ENCODE measurements around the gene ALDH1A1. TPM values are rescaled to one million over a fixed set of nuclear protein-coding genes. Genes with fewer than 3 reads are reported as not detected.

Gene ALDH1A1
- total RNA-seq, 4 donors from 2014 or later, result 86.4 to 247 (median 156) TPM

DNA sequence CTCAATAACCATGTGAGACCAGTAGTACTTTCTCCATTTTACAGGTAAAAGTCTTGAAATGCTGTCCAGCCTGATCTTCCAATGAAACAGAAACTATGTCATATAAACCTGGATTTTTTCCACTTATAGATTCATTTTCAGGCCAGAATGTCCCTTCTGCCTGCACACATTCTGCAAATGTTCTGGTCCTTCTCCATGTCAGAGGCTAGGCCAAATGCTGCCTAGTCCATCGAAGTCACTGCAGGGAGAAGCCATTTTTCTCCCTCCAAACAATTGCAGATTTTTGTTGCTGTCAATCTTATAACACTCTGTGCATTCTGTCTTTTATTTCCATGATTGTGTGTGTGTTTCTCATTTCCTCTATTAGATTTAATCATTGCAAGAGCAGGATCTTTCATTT is 59.4 kb downstream of the ALDH1A1 start:
- TF ChIP-seq POLR2A (IDR thresholded peaks at IDR 0.05), result no peak
- TF ChIP-seq, protein P1, sequence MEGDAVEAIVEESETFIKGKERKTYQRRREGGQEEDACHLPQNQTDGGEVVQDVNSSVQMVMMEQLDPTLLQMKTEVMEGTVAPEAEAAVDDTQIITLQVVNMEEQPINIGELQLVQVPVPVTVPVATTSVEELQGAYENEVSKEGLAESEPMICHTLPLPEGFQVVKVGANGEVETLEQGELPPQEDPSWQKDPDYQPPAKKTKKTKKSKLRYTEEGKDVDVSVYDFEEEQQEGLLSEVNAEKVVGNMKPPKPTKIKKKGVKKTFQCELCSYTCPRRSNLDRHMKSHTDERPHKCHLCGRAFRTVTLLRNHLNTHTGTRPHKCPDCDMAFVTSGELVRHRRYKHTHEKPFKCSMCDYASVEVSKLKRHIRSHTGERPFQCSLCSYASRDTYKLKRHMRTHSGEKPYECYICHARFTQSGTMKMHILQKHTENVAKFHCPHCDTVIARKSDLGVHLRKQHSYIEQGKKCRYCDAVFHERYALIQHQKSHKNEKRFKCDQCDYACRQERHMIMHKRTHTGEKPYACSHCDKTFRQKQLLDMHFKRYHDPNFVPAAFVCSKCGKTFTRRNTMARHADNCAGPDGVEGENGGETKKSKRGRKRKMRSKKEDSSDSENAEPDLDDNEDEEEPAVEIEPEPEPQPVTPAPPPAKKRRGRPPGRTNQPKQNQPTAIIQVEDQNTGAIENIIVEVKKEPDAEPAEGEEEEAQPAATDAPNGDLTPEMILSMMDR (IDR thresholded peaks at IDR 0.05), result no peak
- TF ChIP-seq EP300 (IDR thresholded peaks at IDR 0.05), result no peak
- Histone ChIP-seq H3K27ac (no peak overlapping the region), H3K36me3 (peaks cover 0 to 30% (median 0%) of the 10 kb centered on the region in 3 donors), H3K27me3 (no peaks in the 10 kb centered on the region), H3K9me3 (no peaks in the 10 kb centered on the region), H3K4me1 (no peaks in the 10 kb centered on the region), H3K4me3 (no peak overlapping the region)
- DNase-seq (ENCODE audit: low spot score in 2 of 2), result no peak
- WGBS, 2 donors, result 81 to 89% methylated on average over 1 of the region's 1 CpG

- Histone ChIP-seq H3K4me1 (no peaks in the 10 kb centered on the region), H3K27ac (no peak overlapping the region), H3K9me3 (no peaks in the 10 kb centered on the region), H3K4me3 (no peak overlapping the region), H3K27me3 (no peaks in the 10 kb centered on the region), H3K36me3 (peaks cover 0 to 54% (median 0%) of the 10 kb centered on the region in 3 donors)
- WGBS, 2 donors, result 80 to 84% methylated on average over 2 of the region's 2 CpGs
- TF ChIP-seq POLR2A (IDR thresholded peaks at IDR 0.05) (no peak), EP300 (IDR thresholded peaks at IDR 0.05) (no peak)
- TF ChIP-seq, protein P1 (IDR thresholded peaks at IDR 0.05), result no peak
- no peak for DNase-seq (ENCODE audit: low spot score in 2 of 2)
Observed at GRCh38 chr9:72891043-72891442, 61.8 kb downstream of the ALDH1A1 start.

DNA sequence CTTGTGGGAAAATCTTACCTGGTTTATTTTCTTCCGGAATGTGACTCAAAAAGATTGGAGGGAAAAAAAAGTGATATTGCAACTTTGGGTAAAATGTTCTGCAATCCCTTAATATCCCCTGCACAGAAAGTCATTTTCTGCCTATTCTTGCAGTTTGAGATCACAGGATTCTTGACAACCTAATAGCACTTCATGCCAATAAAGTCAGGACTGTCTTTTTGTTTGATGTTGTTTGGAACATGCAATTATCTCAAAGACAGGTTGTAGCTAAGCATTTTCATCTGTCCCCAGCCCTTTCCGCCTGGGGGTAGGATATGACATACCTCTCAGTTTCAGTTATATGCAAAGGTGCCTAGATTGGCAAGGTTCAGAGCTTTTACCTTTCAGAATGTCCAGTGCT is 63.9 kb downstream of the ALDH1A1 start:
- TF ChIP-seq EP300 (IDR thresholded peaks at IDR 0.05), result no peak
- TF ChIP-seq POLR2A (IDR thresholded peaks at IDR 0.05), result no peak
- TF ChIP-seq, protein P1 (IDR thresholded peaks at IDR 0.05), result no peak
- Histone ChIP-seq H3K27me3 (no peaks in the 10 kb centered on the region), H3K27ac (no peak overlapping the region), H3K36me3 (peaks cover 0 to 66% (median 0%) of the 10 kb centered on the region in 3 donors), H3K4me3 (no peak overlapping the region), H3K9me3 (no peaks in the 10 kb centered on the region), H3K4me1 (no peaks in the 10 kb centered on the region)
- 96 to 98% methylated on average over 2 of the region's 2 CpGs for WGBS, 2 donors
- no peak for DNase-seq (ENCODE audit: low spot score in 2 of 2)

DNA sequence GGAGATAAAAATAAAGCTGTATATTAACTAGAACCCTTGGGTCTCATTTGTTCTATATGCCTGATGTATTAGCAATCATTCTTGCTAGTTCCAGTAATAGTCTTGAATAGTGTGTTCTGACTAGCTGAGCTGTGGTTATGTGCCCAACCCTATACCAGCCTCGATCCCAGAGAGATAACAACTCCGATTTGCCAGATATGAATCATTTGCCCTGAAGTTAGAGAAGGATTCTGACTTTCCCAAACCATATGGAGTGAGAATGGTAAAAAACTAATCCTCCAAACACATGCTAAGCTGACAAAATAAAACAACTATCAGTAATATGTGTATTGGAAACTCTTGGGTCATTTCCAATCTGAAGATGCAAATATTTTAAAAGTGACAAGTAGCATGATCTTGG is 64.8 kb downstream of the ALDH1A1 start:
- WGBS, 2 donors, result 67 to 91% methylated on average over 2 of the region's 2 CpGs
- Histone ChIP-seq H3K4me3 (no peak overlapping the region), H3K4me1 (no peaks in the 10 kb centered on the region), H3K27ac (no peak overlapping the region), H3K36me3 (peaks cover 0 to 65% (median 0%) of the 10 kb centered on the region in 3 donors), H3K27me3 (no peaks in the 10 kb centered on the region), H3K9me3 (no peaks in the 10 kb centered on the region)
- DNase-seq (ENCODE audit: low spot score in 2 of 2), result no peak
- TF ChIP-seq POLR2A (IDR thresholded peaks at IDR 0.05) (no peak), EP300 (IDR thresholded peaks at IDR 0.05) (no peak)
- TF ChIP-seq, protein P1 (IDR thresholded peaks at IDR 0.05), result no peak

DNA sequence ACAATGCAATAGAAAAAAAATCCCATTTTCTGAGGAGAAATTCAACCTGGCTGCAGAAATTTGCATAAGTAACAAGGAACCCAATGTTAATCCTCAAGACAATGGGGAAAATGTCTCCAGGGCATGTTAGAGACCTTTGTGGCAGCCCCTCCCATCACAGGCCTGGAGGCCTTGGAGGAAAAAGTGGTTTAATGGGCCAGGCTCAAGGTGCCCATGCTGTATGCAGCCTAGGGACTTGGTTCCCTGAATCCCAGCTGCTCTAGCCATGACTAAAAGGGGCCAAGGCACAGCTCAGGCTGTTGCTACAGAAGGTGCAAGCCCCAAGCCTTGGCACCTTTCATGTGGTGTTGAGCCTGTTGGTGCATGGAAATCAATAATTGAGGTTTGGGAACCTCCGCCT is 66.5 kb downstream of the ALDH1A1 start:
- DNase-seq (ENCODE audit: low spot score in 2 of 2), result no peak
- WGBS, 2 donors, result 100% methylated on average over 1 of the region's 1 CpG
- no peak for TF ChIP-seq EP300 (IDR thresholded peaks at IDR 0.05)
- TF ChIP-seq, protein P1 (IDR thresholded peaks at IDR 0.05), result no peak
- TF ChIP-seq POLR2A (IDR thresholded peaks at IDR 0.05), result no peak
- Histone ChIP-seq H3K36me3 (peaks cover 0 to 53% (median 0%) of the 10 kb centered on the region in 3 donors), H3K27ac (no peak overlapping the region), H3K4me1 (peaks cover 0 to 4% (median 0%) of the 10 kb centered on the region in 4 donors), H3K4me3 (no peak overlapping the region), H3K9me3 (no peaks in the 10 kb centered on the region), H3K27me3 (no peaks in the 10 kb centered on the region)

Data from tibial nerve (tissue), 4 donors.